GOT3 (cell line): Measurements from ENCODE around the gene SFTPD.
"Not testable (repeated sequence)": the region's sequence is repeated elsewhere in the genome, so short reads cannot be mapped to it uniquely, and the experiment has no call there.

ENCODE experiments used
- DNase-seq: peaks from one replicate; lab custom pipeline; 2025; ENCODE audit warnings: mixed read lengths; lab: John Stamatoyannopoulos, UW

Gene SFTPD

GRCh38 chr10:79925614-79926013 is 23.3 kb downstream of the SFTPD start:
- no peak for DNase-seq

- DNase-seq, result no peak
These were observed 25.2 kb downstream of the SFTPD start for GRCh38 chr10:79923669-79924068.

DNA sequence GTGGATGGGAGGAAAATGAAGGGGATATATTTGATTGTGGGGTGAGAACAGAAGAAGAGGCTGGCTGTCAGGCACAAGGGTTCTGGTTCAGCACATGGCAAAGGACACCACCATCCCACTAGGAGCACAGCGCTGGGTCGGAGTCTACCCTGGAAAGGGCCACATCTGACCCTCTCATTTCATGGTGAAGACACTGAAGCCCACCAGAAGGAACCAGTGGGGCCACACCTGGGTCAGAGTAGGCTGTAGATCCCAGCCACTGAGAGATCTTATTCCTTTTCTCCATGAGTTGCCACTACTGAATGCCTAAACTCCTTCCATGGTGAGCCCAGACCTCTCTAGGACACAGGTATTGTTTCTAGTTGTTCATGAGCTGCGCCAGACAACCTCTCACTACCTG is 25.8 kb downstream of the SFTPD start:
- no peak for DNase-seq

- DNase-seq, result not testable (repeated sequence)
These were observed 26.9 kb downstream of the SFTPD start for GRCh38 chr10:79922011-79922412.

- DNase-seq, result not testable (repeated sequence)
These were observed 33.1 kb downstream of the SFTPD start for GRCh38 chr10:79915838-79916237.

DNA sequence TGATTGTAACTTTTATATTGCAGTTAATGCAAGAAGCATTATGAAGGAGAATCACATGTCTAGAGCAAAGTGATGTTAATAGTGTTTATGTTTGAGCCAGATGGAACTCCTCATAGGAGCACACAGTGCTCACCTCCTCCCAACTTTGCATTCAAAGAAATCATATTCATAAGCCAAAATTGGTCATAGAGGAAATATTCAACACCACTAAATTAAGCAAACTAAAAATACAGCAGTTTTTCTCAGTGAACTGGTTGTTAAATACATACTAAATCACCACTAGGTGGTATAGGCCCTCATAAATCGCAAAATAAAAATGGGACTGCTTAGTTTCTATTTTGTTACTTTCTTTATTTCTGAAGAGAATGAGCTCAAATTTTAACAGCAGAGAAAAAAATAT is 34.4 kb downstream of the SFTPD start:
- DNase-seq, result not testable (repeated sequence)

DNA sequence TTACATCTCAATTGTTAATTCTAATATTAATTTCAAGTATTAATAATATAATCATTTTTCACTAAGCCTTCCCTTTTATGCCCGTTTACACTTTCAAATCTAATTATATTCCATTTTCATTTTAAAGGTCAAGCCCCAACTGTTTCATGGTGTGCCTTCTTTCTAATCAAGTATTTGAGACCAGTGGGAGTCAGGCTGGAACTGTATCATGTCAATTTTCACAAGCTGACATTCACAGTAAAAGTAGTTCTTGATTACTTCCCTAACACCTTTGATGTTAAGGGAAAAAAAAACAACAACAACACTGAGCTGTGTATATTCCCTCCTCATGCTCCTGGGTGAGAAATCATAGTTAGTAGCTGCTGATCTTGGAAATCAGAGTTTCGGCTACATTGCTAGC is 38.1 kb downstream of the SFTPD start:
- no peak for DNase-seq

GRCh38 chr10:79910344-79910743 is 38.6 kb downstream of the SFTPD start:
- DNase-seq, result no peak

DNA sequence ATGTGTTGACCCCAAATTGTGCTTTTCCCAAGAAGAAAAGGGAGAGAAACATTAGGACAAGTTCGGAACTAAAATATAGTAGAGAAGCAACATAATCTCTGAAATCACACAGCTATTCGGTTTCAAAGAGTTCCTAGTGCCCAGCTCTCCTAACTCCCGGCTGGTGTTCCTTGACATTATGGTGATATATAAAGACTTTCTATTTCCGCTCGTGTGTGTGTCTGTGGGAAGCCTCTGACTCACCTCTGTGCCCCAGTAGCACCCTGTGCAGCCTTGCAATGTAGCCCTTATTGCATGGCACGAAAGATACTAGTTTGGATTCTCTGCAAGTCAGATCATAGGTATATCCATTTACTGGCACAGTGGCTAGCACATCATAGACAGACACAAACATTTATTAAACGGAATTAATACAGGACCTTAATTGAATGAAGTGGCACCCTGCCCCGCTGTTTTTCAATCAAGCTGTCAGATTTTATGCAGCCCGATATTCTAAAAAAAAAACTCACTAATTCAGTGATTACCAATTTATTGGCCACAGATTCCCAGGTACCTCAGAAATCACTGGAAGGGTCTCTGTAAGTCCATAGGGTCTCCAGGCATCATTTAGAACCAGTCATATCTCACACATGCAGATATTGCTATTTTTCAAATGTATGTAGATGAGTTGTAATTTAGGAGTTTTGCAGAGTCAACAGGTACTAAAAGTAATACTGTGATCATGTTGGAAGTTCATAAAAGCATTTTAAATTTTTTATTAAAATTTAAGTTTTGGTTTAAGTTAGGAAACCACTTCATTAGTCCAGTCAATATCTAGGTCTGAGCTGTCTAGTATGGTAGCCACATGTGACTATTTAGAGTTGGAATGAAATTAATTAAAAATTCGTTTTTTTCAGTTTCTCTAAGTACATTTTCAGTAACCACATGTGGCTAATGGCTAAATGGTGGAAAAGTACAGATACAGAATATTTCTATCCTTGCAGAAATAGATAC is 43.3 kb downstream of the SFTPD start:
- no peak for DNase-seq

DNA sequence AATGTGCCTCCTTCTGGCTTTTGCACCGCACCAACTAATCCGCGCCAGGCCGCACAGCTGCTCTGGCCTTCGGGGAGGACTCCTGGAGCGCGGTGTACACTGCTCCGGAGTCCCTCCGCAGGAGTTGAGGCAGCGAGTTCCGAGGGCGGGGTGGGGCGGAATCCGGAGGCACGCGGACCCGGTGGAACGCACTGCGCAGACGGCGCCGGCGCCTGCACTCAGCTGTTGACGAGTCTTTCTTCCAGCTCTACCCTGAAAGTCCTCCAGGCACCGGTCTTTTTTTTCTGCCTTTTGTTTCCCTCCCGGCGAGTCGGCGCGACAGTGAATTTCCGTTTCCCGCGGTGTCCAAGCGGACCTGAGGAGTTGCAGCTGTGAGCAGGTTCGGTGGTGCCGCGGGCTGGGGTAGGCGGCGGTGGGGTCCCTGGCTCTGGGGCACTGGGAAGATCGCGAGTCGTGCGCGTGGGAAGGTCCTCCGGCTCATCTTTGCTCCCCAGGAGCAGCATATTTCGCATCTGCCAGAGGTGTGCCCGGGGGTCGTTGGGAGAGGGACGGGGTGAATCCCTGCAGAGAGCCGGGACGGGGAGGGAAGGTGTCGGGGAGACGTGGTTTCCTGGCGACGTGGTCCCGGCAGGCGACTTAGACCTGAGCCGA is 44.1 kb downstream of the SFTPD start:
- DNase-seq, result peak; percentile 43

- DNase-seq, result not testable (repeated sequence)
These were observed 47.3 kb downstream of the SFTPD start for GRCh38 chr10:79901571-79901970.

DNA sequence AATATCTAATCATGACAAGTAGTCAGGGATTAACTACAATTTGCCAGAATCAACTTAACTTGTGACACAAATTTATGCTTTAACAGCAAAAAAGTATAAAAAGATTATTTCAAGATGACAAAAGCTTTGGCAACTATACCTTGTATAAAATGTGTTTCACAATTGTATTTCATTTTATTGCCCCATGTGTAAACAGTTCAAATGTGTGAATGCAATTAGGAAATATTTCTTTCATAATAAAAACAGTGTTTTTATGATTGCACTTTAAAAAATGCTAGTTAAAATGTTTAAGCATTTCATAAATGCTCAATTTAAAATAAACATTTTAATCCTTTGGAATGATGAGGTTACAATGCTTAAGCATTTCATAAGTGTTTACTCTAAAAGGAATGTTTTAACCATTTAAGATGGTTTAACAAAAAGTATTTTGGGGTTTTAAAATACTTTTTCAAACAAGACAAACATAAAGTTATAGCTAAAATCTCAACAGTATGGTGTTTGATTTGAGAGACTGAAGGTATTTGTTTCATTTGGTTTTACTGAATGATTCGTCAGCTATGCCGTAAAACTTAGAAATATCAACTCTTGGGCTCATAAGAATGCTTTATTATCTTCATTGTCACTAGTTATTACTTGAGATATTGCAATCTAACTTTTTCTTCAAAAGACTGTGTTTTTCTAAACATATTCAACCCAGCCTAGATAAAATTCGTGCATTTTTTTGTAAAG is 50.1 kb downstream of the SFTPD start:
- DNase-seq, result no peak

GRCh38 chr10:79892896-79893295 is 56.0 kb downstream of the SFTPD start:
- not testable (repeated sequence) for DNase-seq

DNA sequence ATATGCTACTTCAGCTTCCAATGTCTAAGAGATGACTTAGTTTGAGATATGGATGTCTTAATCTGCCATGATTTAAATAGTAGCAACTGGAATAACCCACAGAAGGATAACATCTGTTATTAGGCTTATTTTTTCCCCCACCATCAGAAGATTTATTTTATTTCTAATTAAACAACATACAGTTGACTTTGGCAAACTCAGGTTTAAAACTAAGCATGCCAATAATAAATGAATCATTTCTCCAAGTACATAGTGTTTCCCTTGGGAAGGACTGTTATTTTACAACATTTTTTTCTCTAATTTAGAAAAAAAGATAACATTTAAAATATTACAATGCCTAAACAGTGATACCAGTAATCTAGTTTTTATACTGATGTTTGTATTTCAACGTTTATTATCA is 58.4 kb downstream of the SFTPD start:
- no peak for DNase-seq

DNA sequence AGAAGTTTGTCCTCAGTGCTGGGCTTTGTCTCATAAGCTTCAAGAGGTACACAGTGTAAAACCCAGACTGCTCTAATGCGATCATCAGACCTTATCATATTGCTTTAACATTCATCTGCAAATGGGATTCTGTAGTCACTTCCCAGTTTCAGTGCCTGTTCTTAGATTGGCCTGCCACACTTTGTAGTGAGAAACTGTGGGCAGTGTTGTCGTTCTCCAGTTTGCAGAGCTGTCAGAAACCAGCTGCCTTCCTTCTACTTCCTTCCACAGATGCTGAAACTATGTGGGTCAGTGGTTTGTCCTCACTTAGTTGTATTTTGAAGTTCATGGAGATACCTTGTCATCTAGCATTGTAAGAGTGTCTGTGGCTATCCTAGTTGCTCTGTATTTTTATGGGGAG is 59.9 kb downstream of the SFTPD start:
- DNase-seq, result not testable (repeated sequence)
